Lower leg skin (tissue), 3 donors: Measurements from ENCODE around the gene TMPRSS5.

Experiments used
- POLR2A ChIP-seq, 2 donors: fragments of 450-650 bp; IDR thresholded peaks; one replicate each; pipeline ENCODE4 v1.6.1; 2016 to 2017; ENCODE audit warnings: antibody characterized with exemption in 2 of 2, mild to moderate bottlenecking in 1 of 2, moderate library complexity in 1 of 2
- TF ChIP-seq, protein P1 (sequence below), 3 donors: fragments of 450-650 bp; IDR thresholded peaks; one replicate each; pipeline ENCODE4 v1.5.1; 2016; ENCODE audit warnings: antibody characterized with exemption in 3 of 3, mild to moderate bottlenecking in 3 of 3, moderate library complexity in 2 of 3

DNA sequence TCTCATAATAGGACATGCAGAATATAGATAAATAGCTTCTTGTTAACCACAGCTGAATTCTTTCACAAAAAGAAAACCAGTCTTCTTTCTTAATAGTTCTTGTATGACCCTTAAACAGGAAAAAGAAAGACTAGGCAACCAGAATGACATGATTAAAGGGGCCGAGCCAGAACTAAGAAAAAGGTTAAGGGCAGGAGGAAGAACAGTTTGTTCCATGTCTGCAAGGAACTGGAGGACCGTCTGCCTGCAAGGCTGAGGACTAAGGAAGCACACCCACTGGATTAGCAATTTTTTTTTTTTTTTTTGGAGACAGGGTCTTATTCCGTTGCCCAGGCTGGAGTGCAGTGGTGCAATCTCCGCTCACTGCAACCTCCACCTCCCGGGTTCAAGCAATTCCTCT is 26.0 kb upstream of the TMPRSS5 start:
- no peak for TF ChIP-seq POLR2A (IDR thresholded peaks at IDR 0.05)
- TF ChIP-seq, protein P1, sequence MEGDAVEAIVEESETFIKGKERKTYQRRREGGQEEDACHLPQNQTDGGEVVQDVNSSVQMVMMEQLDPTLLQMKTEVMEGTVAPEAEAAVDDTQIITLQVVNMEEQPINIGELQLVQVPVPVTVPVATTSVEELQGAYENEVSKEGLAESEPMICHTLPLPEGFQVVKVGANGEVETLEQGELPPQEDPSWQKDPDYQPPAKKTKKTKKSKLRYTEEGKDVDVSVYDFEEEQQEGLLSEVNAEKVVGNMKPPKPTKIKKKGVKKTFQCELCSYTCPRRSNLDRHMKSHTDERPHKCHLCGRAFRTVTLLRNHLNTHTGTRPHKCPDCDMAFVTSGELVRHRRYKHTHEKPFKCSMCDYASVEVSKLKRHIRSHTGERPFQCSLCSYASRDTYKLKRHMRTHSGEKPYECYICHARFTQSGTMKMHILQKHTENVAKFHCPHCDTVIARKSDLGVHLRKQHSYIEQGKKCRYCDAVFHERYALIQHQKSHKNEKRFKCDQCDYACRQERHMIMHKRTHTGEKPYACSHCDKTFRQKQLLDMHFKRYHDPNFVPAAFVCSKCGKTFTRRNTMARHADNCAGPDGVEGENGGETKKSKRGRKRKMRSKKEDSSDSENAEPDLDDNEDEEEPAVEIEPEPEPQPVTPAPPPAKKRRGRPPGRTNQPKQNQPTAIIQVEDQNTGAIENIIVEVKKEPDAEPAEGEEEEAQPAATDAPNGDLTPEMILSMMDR (IDR thresholded peaks at IDR 0.05), result no peak
